ENCODE results near the gene PROZ.

The PROZ gene

DNA sequence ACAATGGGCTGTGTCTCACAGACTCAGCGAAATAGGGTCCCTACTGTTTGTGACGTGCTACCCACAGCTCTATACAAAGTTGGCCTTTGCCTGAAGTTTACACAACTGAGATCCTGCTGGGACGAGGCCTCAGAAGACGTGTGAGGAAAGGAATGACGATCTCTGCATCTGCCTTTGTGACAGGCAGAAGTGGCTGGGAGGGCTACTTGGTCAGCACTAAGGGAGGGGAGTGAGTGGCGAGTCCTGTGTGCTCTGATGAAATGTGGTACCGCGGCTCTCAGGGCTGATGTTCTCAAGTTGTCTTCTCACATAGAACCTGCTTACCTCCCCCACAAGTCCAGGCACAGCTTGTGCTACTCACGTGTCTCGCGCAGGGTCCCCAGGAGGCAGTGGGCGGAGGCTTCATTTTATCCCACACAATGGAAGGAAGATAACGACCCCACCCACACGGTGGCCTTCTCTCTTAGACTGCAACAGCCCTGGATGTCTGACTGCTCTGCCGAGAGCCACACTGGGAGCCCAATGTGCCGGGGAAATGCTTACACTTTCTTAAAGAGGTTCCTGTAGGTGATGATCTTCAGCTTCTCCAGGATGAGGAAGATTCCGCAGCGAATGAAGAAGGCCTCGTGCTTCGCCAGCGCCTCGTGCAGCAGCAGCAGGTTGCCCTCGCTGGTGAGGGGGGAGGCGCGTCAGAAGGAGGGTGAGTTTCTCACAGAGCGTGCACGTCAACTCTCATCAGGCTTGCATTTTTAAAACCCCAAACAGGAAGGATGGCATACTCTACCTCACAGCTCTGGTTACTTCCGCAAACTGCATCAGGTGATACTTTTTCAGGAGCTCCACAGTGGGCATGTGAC, 21.2 kb downstream of the PROZ start:
- no peak for DNase-seq

DNA sequence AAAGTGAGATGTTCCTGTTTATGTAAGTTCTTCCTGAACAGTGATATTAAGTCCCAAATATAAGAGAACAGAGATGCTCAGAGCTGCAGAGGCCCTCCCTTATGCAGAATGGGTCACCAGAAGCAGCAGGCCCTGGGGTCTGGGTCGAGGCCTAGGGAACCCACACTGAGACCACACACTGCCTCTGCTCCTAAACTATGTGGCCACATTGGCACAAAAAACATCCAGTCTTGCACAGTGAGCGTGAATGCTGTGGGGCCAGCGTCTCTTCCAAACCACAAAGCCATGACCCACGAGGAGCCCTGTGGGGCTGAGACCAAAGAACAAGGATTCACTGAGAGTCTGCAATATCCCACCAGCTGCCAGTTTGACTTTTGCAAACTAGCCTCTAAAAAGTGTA, 23.6 kb downstream of the PROZ start:
- no peak for DNase-seq

DNA sequence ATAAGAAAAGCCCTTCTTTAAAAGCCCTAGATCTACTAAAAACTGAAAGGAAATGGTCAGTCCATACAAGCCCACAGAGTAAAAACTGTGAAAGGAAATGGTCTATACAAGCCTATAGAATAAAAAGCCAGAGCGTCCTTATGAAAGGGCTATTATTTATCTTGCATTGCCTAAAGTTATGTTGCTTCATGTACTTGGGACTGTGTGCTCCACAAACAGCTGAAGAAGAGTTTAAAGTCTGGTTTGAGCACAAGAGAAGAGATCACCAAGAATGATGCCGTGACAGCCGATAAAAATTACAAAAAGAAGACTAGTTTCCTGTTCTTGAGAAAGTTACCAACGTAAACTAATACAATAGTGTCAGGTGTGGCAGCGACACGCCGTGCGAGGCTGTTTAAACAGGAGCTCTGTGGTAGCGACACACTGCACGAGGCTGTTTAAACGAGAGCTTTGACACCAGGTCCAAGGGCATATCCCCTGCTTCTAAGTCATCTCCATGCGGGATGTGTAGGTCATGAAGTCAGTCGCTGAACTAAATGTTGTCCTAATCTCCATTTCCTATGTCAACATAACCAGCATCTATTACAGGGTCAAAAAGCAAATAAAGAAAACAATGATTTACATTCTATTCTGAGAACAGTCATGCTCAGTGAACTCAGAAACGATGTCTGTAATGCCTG, 25.1 kb downstream of the PROZ start:
- DNase-seq = no peak

DNA sequence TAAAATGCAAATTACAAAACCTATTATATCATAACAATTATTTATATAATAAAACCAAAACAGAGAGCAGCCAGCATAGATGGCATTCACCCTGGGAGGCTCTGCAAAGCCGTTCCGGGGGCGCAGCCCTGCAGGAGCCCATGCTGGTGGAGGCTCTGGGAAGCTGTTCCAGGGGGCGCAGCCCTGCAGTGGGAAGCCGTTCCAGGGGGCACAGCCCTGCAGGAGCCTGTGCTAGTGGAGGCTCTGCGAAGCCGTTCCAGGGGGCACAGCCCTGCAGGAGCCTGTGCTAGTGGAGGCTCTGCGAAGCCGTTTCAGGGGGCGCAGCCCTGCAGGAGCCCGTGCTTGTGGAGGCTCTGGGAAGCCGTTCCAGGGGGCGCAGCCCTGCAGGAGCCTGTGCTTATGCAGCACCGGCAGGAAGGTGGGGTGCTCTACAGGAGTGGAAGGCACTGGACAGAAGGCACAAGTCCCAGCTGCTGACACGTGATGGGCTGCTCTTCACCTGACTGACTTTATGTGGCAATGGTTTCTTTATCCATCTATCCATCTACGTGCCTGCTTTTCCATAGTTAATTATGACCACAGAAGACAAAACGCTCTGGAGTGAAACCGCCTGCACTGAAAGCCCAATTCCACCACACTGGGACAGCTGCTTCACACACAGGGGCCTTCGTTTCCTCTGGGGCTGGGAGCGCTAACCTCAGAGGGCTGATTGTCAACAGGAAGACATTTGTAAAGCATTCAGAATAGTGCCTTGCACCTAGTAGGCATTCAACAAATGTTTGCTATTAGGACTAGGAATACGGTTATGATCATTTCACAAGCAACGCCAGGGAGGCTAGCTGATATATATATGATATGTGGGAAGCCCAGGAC, 26.4 kb downstream of the PROZ start:
- DNase-seq = no peak

DNA sequence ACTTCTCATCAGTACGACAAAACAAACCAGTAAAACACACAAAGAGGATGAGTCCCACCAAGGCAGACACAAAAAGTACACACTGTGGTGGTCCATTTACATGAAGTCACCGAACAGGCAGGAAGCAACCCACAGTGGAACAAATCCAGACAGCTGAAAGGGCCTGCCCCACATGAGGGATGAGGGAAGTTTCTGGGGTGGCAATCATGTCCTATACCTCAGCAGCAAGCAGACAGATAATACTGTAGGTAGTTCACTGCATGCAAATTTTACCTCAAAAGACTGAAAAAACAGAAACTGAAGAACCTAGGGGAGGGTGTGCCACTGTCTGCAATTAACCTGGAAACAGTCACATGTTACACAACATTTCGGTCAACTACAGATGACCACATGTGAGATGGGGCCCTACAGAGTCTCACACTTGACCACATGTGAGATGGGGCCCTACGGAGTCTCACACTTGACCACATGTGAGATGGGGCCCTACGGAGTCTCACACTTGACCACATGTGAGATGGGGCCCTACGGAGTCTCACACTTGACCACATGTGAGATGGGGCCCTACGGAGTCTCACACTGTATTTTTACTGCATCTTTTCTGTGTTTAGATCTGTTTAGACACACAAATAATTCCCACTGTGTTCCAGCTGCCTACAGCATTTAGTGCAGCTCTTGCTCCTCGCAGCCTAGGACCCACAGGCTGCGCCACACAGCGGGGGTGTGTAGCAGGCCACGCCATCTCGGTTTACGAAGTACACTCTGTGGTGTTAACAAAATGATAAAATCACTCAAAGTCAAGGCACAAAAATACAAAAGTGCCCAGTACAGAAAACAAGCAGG, 27.8 kb downstream of the PROZ start:
- DNase-seq = no peak

DNA sequence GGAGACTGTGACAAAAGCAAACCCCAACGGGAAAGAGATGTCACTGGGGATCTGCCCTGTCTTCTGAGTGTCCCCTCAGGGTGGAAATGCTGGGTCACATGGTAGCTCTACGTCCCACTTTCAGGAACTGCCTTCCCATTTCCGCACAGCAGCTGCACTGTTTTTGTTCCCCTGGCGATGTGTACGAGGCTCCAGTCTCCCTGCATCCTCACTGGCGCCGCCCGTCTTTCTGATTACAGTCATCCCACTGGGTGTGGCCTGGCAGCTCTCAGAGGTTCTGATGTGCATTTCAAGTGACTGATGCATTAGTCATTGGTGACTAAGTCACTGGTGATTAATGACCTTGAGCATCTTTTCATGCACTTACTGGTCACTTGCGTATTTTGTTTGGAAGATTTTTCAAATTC, 28.8 kb downstream of the PROZ start:
- peak; percentile 99 for DNase-seq

DNA sequence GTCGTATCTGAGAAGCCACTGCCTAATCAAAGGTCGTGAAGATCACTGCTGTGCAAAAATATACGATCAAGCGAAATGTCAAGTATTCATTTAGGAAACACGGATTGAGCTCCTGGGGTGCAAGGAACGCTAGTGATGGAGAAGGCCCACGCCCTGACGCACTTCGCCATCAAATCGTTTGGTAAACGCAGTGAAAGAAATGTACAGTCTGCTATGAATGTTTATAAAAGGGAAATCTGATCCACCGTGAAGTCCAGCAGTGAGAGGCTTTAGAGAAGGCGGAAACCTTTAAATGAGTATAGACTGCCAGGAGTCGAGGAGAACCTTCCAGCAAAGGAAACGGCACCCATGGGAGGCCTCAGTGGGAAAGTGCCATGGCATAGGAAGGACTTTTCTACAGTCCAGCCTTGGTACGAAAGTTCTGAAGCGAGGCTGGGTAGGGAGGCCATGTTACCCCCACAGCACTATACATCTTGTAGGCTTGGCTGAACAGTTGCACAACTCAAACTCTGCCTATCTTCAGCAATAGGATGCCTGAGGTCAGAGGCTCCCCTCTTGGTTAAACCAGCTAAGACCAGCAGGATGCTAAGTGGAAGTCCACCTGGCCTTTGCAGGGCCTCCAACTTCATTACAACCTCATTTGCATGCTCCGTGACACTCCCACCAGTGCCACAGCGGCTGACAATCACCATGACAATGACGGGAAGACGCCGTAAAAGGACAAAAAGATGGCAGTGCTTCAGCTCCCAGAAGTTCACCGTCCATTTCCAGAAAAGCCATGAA, 29.6 kb downstream of the PROZ start:
- no peak for DNase-seq

DNA sequence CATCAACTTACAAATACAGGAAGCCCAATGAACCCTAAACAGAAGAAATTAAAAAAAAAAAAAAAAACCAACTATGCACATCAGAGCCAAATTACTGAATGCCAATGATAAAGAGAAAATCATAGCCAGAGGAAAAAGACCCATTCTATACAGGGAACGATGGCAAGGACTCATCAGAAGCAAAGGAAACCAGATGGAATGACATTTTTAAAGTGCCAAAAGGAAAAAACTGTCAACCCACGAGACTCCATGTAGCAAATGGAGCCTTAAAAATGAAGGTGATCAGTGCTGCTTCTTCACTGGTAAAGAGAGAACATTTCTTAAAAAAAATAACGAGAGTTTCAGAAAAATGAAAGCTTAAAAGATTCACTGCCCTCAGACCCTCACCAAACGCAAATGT, 31.7 kb downstream of the PROZ start:
- DNase-seq = no peak

DNA sequence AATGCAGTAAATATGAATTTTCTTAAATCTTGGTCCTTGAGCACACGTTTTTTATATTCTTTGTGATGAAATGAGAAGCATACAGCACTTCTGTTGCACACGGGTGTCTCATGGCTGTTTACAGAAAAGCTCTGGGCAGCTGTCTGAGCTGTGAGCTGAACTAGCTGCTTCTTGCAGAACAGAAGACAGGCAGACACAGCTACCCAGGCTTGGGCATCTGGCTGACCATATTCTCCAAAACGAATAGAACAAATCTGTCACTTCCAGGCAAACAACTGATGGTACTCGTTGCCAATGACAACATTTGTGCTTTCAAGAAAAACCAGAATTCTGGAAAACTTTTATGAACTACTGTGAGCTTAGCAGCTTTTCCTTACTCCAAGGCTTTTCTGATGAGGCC, 33.8 kb downstream of the PROZ start:
- no peak for DNase-seq

DNA sequence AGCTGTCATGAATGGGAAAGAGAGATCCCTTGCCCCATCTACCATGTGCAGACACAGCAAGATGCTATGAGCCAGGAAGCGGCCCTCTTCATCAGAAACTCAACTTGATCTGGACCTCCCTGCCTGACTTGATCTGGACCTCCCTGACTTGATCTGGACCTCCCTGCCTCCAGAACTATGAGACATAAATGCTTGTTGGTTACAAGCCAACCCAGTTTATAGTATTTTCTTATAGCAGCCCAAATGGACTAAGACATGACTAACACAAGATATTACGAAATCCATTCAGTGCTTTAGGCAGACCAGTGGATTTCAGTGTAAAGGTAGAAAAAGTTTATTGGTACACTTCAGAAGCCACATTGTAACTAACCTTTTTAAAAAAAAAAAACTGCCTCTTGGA, 34.5 kb downstream of the PROZ start:
- DNase-seq = peak; percentile 56

DNA sequence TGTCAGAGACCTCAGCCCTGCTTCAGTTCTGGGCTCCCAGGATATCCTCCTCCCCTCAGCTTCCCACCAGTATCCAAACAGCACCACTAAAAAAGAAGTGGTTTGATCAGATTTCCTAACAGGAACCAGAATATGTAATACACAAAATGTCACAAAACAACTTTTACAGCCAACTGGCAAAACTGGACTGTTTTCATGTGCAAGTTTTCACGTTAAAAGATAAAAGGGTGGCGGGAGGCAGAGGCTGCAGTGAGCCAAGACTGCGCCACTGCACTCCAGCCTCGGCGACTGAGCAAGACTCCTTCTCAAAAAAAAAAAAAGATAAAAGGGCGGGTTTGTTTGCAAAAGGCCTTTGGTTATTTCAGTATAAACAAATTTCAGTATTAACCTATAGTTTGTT, 36.9 kb downstream of the PROZ start:
- DNase-seq = no peak

DNA sequence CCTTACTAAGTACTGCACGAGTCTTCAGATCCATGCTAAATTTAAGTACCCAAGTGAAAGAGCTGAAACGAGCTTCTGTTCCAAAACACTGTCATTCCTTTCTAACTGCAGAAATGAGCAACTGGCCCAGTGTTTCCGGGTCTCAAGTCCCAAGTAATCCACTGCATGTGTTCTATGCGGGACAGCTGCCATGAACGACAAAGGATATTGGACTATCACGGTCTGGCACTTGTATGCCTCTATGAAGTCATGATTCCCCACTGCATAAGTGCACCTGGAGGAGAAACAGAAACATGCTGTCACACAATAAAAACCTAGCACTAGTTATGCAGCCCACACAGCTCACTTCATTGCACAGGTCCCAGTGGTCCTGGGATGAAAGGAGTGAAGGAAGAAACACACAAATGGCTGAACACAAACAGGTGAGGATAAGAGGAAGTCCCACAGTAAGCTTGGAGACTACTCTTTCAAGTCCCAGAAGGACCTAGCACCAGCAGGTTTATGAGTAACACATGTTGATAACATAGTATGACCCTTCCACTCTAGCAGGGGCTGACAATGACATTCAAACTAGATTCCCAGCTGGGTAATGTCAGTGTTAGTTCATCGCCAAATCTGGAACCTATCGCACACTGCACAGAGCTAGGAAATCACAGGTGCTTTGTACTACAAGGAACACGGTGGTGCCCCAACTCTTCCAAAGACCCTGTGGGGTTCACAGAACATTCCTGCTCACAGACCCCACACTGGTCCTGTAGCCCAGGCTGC, 38.7 kb downstream of the PROZ start:
- DNase-seq = no peak

DNA sequence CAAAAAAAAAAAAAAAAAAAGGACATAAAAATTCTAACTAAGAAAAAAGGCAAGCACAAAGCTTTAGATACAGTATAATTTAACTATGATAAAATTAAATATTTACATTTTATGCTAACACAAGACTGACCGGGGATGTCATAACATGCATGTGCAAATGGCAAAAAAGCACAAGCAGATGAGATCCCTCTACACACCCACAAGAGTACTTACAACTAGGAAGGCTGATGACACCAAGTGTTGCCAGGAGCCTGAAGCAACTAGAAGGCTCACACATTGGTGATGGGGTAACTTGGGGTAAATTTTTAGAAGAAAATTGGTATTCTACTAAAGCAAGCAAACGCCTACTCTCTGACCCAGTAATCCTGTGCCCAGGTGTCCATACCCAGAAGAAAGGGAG, 43.4 kb downstream of the PROZ start:
- DNase-seq = no peak

DNA sequence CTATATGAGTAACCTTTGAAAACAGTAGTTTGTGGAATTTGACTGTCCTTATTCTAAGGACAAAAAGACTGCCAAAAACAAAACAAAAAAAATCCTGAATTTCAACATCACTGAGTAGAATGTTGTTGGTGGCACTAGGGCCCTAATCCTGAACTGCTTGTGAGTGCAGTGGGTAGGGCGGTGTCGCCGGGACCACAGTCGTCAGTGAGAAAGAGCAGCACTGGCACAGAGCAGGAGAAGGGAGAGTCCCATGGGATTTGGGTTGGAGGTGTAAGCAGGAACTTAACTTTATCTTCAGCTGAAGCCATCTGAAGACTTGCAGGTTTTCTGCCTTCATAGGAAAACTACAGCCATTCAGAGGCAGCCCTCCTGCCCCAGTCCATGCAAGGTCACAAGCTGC, 44.5 kb downstream of the PROZ start:
- no peak for DNase-seq

DNA sequence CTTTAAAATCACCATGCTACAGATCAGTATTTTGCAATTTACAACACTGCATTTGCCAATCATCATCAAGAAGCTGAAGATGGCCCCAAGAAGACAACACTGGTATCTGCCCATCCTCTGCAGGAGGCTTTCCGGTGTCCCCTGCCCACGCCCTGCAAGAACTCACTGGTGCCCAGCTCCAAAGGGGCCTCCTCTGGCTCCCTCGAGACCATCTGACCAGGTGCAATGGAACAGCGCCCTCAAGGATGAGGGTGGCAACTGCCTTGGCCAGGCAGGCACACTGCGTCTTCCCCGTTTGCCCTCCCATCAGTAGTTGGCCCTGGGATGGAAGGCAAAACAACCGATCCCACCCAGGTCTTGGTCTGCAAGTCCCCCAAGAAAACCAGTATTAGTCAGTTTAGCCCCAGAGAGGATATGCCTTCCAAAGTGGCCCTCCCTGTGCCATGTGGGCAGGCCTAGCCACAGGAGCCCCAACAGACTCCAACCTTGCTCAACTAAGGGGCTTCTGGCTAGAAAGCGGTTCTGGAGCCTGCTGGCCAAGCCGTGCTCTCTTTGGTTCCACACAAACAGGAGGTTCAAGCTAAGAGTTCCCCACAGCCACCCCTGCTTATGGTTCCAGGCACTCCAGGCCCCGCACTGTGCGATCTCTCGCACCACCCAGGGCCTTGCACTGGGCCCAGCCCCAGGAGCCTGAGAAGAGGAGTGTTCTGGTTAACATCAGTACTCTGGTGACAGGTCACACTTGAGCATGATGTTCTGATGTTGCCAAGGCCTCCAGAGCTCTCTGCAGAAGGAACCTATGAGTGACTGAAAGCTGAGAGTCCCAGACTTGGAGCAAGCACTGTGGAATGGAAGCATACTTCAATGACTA, 45.3 kb downstream of the PROZ start:
- no peak for DNase-seq

DNA sequence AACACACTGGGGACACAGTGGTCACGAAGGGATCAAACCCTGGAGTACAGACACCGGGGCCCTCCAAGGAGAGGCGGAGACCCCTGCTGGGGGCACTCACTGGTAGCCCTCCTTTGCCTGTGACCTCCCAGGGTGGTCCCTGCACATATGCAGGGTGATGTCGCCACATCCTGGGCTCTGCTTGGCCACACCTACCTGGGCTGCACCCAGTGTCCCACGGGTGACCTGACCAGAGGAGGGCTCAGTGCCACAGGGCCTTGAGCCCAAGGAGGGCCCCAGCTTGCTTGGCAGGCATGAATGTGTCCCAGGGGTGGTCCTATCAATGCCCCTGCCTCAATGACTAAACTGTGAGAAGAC, 45.9 kb downstream of the PROZ start:
- no peak for DNase-seq

DNA sequence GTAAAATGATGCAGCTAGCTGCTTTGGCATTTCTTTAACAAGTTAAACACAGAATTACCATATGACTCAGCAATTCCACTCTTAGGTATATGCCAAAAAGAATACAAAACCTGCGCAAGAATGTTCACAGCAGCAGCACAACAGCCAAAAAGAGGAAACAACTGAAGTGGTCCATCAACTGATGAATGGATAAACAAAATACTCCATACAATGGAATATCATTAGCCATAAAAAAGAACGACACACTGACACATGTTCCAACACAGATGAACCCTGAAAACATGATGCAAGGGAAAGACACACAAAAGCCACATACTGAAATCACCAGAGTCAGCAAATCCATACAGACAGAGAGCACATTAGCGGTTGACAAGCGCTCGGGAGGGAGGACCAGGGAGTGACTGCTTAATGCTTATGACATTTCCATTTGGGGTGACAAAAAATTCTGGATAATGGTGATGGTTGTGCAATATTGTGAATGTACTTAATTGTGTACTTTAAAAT, 47.0 kb downstream of the PROZ start:
- peak; percentile 36 for DNase-seq

DNA sequence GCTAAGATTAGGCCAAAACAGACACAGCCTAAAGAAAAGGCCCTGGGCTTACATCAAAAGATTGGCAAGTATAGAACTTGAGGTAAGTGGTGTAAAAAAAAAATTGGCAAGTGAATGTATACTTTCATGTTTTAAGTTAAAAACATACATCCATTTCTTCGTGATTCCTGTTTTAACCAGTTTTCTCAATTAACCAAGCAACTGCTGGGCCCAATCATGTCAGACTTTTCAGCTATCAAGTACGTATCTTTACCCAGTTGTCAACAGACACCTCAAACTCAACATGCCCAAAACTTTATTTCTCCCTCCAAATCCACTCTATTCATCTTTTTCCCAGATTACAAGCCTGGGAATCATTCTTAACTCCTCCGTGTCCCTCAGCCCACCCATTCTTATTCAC, 49.0 kb downstream of the PROZ start:
- no peak for DNase-seq

DNA sequence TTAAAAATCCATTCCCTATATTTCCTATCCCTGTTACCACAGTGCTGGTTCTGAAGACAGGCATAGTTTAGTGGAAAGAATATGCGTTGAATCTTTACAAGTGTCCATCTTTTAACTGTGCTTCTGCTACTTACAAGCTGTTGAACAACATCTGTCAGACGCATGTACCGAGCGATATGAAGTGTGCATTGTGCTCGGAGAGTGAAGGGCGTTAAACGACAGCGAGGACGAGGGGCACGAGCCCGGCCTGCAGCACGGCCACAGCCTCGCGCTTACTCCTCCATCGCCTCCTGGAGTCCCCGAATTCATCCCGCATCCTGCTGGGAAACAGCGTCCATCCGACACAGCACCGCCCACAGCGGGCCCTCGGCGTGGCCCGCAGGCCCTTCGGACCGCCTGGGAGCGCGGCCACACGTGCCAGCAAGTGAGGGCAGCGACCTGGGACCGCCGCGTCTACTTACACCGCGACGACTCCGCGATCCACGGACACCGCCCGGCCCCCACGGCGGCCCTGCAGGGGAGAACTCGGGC, 49.5 kb downstream of the PROZ start:
- DNase-seq = peak; percentile 28
